EL (cell line): ENCODE data around the gene KRT73.
"Not testable (repeated sequence)": the region's sequence is repeated elsewhere in the genome, so short reads cannot be mapped to it uniquely, and the experiment has no call there.

Source experiments
- DNase-seq: peaks from one replicate; pipeline ENCODE4 v3.0.0-alpha.2; 2016

The KRT73 gene

DNA sequence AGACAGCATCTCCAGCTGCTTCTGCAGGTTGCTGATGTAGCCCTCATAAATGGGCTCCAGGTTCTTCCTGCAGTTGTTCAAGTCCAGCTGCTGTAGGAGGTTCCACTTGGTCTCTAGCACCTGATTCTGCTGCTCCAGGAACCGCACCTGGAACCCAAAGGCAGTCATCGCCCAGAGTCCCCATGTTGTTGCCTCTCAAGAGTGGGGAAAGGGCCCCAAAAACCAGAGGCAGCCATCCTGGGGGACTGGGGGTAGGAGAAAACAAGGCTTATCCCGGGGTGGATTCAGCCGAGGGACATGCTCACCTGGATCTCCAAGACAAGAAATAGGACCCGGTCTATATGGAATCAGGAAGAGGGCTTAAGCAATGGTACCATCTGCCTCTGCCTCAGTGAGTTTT is 19.4 kb downstream of the KRT73 start:
- DNase-seq, result no peak

DNA sequence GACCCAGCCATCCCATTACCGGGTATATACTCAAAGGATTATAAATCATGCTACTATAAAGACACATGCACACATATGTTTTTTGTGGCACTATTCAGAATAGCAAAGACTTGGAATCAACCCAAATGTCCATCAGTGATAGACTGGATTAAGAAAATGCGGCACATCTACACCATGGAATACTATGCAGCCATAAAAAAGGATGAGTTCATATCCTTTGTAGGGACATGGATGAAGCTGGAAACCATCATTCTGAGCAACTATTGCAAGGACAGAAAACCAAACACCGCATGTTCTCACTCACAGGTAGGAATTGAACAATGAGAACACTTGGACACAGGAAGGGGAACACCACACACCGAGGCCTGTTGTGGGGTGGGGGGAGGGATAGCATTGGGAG is 24.1 kb downstream of the KRT73 start:
- DNase-seq, result not testable (repeated sequence)

DNA sequence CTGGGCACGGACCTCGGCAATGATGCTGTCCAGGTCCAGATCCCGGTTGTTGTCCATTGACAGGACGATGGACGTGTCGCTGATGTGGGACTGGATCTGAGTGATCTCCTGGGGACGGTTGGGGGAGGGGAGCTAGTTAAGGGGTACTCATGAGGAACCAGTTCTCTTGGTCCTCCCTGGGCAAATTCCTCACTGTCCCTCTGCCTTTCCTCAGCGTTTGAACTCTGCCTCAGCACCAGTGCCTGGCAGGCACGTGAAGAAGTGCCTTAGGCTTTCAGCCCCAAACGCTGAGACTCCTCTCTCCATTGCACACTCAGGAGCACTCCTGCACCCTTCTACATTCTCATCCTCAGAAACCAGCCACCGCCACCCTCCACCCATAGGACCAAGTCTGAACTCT is 26.8 kb downstream of the KRT73 start:
- no peak for DNase-seq

DNA sequence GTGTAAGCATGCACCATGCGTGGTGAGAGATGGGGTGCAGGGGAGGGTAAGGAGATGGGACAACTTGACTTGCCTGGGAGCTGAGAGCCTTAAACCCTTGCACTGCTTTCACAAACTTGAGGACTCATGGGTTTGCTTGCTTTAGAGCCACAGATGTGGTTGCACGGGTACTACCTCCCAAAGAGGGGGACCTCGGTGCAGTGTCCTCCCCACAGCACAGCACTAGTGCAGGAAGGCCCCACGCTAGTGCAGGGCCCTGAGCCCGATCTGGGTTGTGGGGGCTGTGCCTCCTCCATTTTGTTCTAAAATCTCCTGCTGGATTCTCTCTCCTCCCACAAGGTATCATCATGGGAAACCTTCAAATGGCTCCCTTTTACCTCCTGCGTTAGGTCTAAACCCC is 28.3 kb downstream of the KRT73 start:
- no peak for DNase-seq

DNA sequence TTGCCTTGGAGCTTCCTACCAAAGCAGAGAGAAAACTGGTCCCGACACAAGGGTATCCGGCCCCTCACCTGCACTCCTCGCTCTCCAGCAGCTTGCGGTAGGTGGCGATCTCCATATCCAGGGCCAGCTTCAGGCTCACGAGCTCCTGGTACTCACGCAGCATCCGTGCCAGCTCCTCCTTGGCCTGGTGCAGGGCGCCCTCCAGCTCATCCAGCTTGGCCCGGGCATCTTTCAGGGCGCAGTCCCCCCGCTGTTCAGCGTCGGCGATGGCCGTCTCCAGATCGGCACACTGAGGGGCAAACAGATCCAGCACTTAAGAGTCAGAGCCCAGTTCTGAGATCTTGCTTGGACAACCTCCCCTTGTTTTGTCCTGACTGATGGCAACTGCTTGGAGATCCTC is 30.8 kb downstream of the KRT73 start:
- no peak for DNase-seq

DNA sequence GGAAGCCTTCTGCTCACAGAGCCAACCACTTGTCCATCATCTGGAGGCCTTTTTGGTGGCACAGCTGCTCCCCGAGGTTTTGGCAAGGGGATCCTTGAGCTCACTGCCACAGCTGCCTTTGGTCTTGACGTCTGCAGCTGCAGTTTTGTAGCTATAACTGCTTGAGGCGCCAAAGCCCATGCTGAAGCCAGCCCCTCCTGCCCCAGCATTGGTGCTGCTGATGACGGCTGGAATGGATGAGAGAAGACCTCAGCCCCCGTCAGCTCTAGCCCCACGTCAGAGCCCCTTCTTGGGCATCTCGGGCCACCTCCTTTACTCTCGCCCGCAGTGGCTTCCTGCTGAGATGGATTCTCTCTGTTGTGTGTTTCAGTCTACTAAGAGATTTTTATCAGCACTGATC is 32.4 kb downstream of the KRT73 start:
- DNase-seq, result no peak

DNA sequence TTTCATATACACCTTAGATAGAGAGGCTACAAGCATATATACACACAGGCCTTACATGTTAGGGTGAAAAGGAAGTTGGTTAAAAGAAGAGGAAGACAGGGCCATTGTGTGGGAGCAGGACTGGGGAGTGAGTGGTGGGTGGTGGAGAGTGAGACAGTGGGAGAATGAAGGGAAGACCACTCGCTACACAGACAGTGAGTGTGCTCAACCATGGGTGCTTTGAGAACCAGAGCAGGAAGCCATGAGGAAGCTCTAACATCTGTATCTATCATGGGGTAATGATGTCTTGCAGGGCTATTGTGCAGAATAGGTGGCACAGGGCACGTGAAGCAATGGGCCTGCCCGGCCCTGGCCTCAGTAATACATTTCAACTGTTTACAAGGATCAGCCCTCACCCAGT is 33.3 kb downstream of the KRT73 start:
- DNase-seq, result no peak

DNA sequence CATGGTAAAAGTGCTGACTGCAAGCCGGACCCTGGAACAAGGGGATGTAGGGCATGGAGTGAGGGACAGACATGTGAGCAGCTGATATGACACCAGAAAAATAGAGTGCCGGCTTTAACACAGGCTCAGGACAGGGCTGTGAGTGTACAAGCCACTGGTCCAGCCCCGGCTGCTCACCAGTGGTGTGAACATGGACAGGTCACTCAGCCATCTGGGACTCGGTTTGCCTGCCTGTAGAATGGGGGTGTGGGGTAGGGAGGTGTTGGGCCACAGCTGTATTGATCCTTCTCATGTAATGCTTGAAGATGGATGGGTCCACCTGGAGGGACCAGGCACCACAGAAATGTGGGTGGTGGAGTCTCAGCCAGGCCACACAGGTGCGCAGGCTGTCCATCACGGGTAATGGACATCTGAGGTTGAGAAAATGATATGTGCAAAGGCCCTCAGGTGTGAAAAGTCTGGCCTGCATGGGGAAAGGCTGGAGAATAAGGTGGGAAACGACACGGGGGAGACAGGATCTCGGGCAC is 34.1 kb downstream of the KRT73 start:
- no peak for DNase-seq

DNA sequence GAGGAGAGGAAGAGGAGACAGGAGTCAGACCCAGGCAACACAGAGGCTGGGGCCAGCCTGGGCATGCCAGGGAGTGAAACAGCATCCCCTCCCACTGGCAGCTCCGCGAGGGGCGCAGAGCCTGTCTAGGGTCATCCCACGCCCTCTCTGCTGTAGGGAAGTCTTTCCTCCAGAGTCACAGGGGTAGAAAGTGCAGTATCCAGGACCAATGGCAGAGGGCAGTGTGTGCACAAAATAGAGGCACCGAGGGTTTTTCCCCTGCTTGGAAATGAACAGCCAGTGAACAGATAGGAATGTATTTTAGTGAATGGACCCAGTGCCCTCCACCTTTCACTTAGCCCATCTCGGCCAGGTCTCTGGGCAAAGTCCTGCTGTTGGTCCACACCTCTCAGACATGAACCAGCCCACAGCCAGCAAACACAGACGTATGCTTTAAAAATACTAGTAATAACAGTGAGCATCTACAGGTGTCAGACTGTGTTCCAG is 35.3 kb downstream of the KRT73 start:
- DNase-seq, result peak; percentile 59

DNA sequence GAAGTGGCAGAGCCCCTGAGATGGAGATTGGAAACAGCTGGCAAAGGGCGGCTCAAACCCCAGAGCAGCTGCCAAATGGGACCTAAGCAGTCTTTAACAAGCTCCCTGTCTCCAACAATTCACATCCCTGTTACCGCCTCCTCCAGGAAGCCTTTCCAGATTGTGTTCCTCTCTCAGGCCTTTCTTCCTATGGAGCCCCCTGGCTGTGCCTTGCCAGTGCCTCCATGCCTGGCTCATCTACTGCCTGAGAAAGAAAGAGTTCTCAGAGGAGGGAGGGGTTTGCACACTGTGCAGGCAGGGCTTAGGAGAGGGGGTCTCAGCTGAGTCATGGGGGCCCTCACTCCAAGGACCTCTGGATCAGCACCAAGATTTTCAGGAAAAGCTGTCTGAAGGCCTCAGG is 35.9 kb downstream of the KRT73 start:
- DNase-seq, result no peak

DNA sequence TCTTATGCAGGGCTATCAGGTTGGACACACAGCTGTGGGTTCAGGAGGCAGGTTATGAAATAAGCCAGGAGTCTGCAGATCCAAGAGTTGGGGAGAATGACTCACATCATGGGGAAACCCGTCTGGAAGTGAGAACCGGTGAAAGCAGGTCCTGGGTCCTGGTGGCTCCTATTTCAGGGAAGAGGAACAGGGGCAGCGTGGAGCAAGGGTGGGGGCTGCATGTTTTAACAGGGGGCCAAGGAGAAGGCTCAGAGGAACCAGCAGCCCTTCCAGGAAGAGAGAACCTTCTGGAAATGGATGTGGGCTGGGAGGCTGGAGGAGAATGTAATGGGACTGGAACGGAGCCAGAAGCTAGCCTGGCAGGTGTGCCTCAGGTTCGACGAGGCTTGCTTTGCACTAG is 36.9 kb downstream of the KRT73 start:
- peak; percentile 27 for DNase-seq

DNA sequence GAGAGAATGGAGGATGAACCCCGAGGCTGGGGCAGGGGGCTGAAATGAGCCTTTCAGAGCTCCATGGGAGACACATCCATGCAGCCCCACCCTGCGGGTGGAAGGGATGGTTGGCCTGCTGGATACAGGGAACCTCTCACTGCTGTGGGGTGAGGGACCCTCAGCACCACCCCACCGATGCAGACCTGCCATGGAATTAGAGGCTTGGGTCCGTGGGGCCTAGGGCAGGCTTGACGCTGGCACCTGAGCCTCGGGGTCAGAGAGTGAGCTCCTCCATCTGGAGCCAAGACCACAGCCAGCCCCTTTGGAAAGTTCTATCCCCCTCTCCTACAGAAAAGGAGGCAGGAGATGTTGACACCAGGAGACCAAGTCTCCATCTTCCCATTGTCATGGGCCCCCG is 37.3 kb downstream of the KRT73 start:
- DNase-seq, result no peak

DNA sequence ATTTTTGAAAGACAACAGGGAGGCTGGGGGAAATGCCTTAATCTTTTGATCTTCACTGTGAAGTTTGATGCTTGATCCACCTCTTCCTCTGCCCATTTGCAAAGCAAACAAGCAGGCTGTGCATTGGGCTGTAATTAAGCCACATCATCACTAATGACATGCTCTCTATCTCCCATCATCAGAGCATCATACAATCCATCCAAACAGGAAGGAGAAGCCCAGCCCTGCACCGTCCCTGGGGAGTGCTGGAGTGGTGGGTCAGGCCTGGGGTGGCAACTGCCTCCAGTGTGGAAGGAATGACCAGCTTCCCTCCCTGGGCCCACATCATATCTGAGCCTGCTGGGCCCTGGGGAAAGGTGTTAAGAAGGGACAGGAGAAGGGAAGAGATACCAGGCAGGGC is 37.9 kb downstream of the KRT73 start:
- DNase-seq, result no peak

DNA sequence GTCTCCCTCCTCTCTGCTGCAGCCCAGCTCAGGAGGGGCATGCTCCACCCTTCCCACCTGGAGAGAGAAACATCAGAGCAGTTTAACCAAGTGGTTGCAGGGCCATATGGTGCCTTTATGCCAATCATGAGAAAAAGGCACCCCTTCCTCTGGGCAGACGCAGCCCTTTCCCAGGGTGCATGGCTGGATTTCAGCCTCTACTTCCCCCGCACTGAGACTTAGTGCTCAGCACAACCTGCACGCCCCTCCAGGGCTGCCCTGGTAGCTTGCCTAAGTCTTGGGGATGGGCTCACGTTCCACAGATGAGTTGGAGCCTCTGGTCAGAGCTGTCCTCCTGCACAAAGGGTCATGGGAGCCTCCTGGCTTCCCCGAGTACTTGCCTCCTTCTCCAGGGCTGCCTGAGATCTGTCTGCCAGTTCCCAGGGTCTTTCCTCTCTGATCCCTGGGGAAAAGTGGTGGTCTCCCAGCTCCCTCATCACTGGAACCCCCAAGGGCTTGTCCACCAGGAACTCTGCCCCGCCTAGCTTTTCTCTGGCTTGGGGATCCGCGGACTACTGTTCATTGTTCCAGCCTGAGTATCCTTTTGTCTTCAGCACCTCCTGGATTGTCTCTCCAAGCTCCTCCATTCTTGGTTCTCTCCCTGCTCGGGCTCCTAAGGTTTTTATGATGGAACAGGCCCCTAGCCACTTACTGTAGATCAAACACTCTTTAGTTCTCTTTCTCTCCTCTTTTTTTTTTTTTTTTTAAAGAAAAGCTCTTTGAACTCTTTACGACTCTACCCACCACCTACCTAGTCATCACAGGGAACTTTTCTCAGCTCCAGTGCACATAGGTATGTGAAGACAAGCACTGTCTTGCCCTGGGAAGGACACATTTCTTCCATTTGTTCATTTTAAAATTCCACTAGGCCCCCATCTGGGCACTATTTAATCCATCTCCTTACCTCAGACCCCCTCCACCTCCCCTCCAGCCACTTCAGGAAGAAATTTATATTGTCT is 38.6 kb downstream of the KRT73 start:
- DNase-seq, result no peak

DNA sequence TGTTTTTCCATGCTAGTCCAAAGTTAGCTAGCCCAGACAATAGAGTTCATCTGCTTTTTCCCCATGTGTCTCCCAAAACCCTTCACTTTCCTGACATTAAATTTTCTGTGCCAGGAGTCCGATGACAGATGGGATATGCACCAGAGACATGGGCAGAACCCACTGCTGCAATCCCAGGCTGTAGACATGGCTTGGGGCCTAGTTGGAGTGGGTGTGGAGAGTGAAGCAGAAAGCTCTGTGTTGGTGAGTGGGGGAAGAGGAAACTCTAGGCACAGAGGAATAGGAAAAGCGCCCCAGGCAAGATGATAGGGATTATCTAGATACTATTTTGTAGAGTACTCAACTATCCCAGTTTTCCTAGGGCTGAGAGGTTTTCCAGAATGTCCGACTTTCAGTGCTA is 39.9 kb downstream of the KRT73 start:
- DNase-seq, result no peak

DNA sequence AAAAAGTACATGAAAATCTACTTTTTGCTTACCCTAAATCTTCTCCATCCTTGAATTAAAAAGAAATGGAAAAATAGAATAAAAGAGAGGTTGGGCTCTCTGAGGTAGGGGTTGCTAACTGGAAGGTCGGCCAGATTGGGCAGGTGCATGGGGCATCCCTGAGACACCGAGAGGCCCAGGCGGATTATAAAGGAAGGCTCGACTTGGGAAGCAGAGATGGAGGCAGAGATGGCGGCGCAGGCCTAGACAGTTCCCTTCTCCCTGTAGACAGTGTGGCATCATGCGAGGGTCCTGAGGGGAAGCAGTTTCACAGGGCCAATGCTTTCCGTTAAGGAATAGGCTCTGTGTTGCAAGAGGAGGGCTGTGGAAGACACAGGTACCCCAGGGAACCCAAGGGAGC is 41.0 kb downstream of the KRT73 start:
- no peak for DNase-seq

DNA sequence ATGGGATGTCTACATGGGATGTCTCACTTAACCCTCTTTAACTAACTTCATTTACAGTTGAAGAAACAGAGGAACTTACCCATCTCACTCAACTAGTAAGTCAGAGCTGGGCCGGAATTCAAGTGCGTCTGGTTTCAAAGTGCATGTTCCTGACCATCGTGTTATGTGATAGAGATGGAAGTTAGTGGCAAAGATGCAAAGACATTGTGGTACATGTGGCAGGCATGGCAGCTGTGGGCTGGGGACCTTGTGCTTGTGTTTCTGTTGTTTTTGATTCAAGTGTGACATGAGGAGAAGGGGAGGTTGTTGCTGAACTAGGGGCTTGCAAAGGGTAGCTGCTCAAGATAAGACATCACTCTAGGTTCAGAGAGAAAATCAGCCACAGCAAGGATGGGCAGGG is 42.4 kb downstream of the KRT73 start:
- no peak for DNase-seq

DNA sequence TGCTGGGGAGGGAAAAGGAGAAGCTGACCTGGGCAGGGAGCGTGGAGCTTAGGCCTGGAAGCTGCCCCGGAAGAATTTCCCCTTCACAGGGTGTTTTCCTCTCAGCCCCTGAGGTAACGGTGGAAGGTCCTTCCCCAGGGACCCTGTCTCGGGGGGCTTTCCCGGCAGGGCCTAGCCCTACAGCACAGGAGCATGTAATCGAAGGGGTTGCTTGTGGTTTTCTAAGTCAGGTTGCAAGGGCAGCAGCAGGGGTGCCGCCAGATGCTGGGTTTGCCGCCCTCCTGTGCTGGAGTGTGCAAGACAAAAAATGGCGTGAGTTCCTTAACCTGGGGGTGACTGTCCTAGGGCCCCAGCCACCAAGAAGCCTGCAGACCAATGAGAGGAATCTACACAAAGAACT is 43.1 kb downstream of the KRT73 start:
- DNase-seq, result no peak

DNA sequence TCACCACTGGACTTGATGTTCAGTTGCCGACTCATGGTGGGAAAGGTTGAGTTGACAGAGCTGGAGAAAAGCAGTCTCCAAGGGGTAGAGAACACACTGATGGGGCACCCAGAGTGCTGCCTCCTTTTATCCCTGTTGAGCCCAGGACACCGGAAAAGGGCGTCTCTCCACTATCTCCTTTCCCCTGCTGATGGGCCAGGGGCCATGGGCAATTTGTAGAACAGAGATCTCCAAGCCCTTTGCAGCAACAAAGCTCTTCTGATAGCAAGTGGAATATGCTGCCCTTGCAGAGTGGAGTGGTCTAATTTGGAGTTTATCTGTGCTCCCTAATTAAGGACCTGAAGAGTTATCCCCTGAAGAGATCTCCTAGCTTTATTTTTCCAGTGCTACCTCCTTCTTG is 44.6 kb downstream of the KRT73 start, which contains the start of gene KRT74:
Gene KRT74, minus strand, starts transcription at position 101 of the 400 bp plus-strand sequence. Its CDS starts 66 bp downstream, at position 35.
- DNase-seq, result no peak

DNA sequence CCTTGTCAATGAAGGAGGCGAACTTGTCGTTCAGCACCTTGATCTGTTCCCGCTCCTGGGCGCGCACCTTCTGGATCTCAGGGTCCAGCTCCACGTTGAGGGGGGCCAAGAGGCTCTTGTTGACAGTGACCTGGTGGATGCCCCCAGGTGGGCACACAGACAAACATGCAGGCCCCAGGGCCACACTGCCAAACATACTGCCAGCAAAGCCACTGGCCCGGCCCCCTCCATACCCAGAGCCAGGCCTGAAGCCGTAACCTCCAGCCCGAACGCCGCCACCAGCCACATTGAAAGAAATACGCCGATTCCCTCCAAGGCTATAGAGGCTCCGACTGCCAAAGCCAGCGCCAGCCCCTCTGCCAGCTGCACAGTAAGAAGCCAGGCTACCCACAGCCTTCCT is 45.1 kb downstream of the KRT73 start:
- no peak for DNase-seq

DNA sequence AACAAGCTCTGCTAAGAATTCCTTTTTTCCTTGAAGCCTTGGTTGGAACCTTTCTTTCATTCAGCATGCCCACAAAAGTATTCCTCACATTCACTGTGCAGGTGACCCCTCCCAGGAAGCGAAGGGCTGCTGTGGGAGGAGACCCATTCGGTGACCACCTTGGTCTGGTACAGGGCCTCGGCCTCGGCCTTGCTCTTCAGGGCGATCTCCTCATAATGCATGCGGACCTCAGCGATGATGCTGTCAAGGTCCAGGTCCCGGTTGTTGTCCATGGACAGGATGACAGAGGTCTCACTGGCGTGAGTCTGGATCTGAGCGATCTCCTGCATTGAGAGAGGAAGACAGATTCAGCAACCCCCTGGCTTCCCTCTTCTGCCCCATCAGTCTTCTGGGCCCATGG is 47.8 kb downstream of the KRT73 start:
- no peak for DNase-seq

DNA sequence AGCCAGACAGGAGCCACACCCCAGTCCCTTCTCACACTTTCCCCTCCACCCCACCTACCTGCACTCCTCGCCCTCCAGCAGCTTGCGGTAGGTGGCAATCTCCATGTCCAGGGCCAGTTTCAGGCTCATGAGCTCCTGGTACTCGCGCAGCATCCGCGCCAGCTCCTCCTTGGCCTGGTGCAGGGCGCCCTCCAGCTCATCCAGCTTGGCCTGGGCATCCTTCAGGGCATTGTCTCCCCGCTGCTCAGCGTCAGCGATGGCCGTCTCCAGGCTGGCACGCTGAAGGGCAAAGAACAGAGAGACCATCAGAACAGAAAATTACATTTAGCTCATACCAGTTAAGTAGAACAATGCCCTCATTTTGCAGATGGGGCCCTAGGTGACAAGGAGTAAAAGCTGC is 50.2 kb downstream of the KRT73 start:
- DNase-seq, result no peak

DNA sequence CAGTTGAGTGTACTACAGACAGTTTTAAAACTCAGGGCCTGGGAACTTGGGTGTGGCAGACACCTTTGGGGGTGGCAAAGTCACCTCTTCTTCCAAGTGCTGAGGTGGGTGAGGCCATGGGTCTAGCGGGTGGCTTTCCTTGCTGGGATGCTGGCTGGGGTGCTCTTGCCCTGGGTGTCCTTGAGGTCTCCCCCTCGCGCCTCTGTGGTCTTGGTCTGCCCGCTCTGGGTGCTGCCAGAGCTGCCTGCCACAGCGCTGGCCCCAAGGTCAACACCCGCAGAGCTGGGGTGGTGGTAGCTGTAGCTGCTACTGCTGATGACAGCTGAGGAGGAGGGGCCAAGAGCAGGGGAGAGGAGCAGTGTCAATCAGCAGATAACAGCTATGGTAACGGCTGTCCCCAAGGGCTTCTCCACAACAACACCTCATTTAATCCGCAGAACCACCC is 51.5 kb downstream of the KRT73 start:
- no peak for DNase-seq

DNA sequence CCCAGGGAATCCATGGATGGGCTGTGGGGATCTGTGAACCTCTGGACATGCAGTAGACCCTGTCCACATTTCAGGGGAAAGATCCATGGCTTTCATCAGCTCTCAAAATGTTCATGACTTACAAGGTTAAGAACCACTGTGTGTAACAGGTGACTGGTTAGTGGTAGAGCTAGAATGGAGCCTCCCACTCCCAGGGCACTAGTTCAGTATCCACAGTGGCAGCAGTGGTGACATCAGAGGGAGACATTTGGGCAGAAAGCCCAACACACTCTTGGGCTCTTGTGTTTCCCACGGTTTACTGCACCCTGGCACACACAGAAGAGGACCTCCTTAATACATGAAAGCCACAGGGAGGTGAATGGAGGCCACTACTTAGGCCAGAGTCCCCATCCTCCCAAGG is 53.8 kb downstream of the KRT73 start:
- DNase-seq, result no peak
